ENCODE results near the gene ATG2B. TPM values are rescaled to one million over a fixed set of nuclear protein-coding genes. Genes with fewer than 3 reads are reported as not detected.

ATG2B gene
- total RNA-seq, 2 experiments from 2014 or later, result 15.7 to 23.7 TPM

- Histone ChIP-seq H3K27ac (ENCODE audit: low read depth, low read length, poor library complexity, severe bottlenecking) (no peak overlapping the region), H3K36me3 (ENCODE audit: insufficient read depth, low read length) (no peaks in the 10 kb centered on the region), H2AFZ (ENCODE audit: low read length) (no peak overlapping the region), H3K9me3 (ENCODE audit: low read length) (no peaks in the 10 kb centered on the region), H4K20me1 (ENCODE audit: insufficient read depth, low read length) (no peaks in the 10 kb centered on the region), H3K4me3 (ENCODE audit: low read depth, low read length, poor library complexity, severe bottlenecking) (no peak overlapping the region), H3K9me2 (ENCODE audit: insufficient read depth, low read length) (no peaks in the 10 kb centered on the region), H3K79me2 (ENCODE audit: insufficient read depth, low read depth, low read length) (no peaks in the 10 kb centered on the region), H3K4me1 (ENCODE audit: insufficient read depth, low read length, poor library complexity, severe bottlenecking) (no peaks in the 10 kb centered on the region), H3K4me2 (ENCODE audit: low read length) (no peak overlapping the region)
- DNase-seq (ENCODE audit: low spot score), result no peak
- no peak for TF ChIP-seq CTCF (conservative IDR thresholded peaks at IDR 0.05; ENCODE audit: low read length)
- TF ChIP-seq EZH2phosphoT487 (IDR thresholded peaks at IDR 0.05; ENCODE audit: borderline replicate concordance, low read depth, low read length), result no peak
- BruUV-seq (replicated peaks), result no TSS peak
- ChIA-PET POLR2A (no interaction called here), CTCF (ENCODE audit: unreplicated experiment) (no interaction called here)
- intact Hi-C loops (cut with micrococcal nuclease; ENCODE audit: unreplicated experiment), result no loop called here
Measured at GRCh38 chr14:96239711-96240141, 123.4 kb downstream of the ATG2B start.

- no peaks in the 10 kb centered on the region for H3K36me3 ChIP-seq (ENCODE audit: insufficient read depth, low read length)
- no peaks in the 10 kb centered on the region for H3K79me2 ChIP-seq (ENCODE audit: insufficient read depth, low read depth, low read length)
- no peaks in the 10 kb centered on the region for H4K20me1 ChIP-seq (ENCODE audit: insufficient read depth, low read length)
- H3K4me1 ChIP-seq (ENCODE audit: insufficient read depth, low read length, poor library complexity, severe bottlenecking), result no peaks in the 10 kb centered on the region
- intact Hi-C loops (cut with micrococcal nuclease; ENCODE audit: unreplicated experiment), result no loop called here
- H2AFZ ChIP-seq (ENCODE audit: low read length), result no peak overlapping the region
- no peaks in the 10 kb centered on the region for H3K9me3 ChIP-seq (ENCODE audit: low read length)
- no peak overlapping the region for H3K4me3 ChIP-seq (ENCODE audit: low read depth, low read length, poor library complexity, severe bottlenecking)
- ChIA-PET CTCF (ENCODE audit: unreplicated experiment) (no interaction called here), POLR2A (no interaction called here)
- H3K27ac ChIP-seq (ENCODE audit: low read depth, low read length, poor library complexity, severe bottlenecking), result no peak overlapping the region
- no TSS peak for BruUV-seq (replicated peaks)
- H3K9me2 ChIP-seq (ENCODE audit: insufficient read depth, low read length), result no peaks in the 10 kb centered on the region
- TF ChIP-seq CTCF (conservative IDR thresholded peaks at IDR 0.05; ENCODE audit: low read length) (no peak), EZH2phosphoT487 (IDR thresholded peaks at IDR 0.05; ENCODE audit: borderline replicate concordance, low read depth, low read length) (no peak)
- no peak overlapping the region for H3K4me2 ChIP-seq (ENCODE audit: low read length)
- no peak for DNase-seq (ENCODE audit: low spot score)
Measured at GRCh38 chr14:96238676-96239265, 124.4 kb downstream of the ATG2B start.

- no peak overlapping the region for H2AFZ ChIP-seq (ENCODE audit: low read length)
- POLR2A ChIA-PET, result no interaction called here
- no peaks in the 10 kb centered on the region for H3K9me2 ChIP-seq (ENCODE audit: insufficient read depth, low read length)
- H3K36me3 ChIP-seq (ENCODE audit: insufficient read depth, low read length), result no peaks in the 10 kb centered on the region
- CTCF ChIA-PET (ENCODE audit: unreplicated experiment), result no interaction called here
- no peaks in the 10 kb centered on the region for H3K79me2 ChIP-seq (ENCODE audit: insufficient read depth, low read depth, low read length)
- no peak overlapping the region for H3K27ac ChIP-seq (ENCODE audit: low read depth, low read length, poor library complexity, severe bottlenecking)
- H4K20me1 ChIP-seq (ENCODE audit: insufficient read depth, low read length), result no peaks in the 10 kb centered on the region
- no peaks in the 10 kb centered on the region for H3K9me3 ChIP-seq (ENCODE audit: low read length)
- no peaks in the 10 kb centered on the region for H3K4me1 ChIP-seq (ENCODE audit: insufficient read depth, low read length, poor library complexity, severe bottlenecking)
- TF ChIP-seq EZH2phosphoT487 (IDR thresholded peaks at IDR 0.05; ENCODE audit: borderline replicate concordance, low read depth, low read length), result no peak
- TF ChIP-seq CTCF (conservative IDR thresholded peaks at IDR 0.05; ENCODE audit: low read length), result no peak
- no TSS peak for BruUV-seq (replicated peaks)
- intact Hi-C loops (cut with micrococcal nuclease; ENCODE audit: unreplicated experiment), result no loop called here
- H3K4me3 ChIP-seq (ENCODE audit: low read depth, low read length, poor library complexity, severe bottlenecking), result no peak overlapping the region
- DNase-seq (ENCODE audit: low spot score), result no peak
- no peak overlapping the region for H3K4me2 ChIP-seq (ENCODE audit: low read length)
Measured at GRCh38 chr14:96237641-96238040, 125.5 kb downstream of the ATG2B start.

All from OCI-LY7 (cell line).